HAP-1 (cell line): ENCODE measurements around the gene PPP2R3B.
"Not testable (repeated sequence)": the region's sequence is repeated elsewhere in the genome, so short reads cannot be mapped to it uniquely, and the experiment has no call there.

ENCODE experiments used
- DNase-seq, 2 experiments: peaks; one replicate each; pipeline ENCODE4 v3.0.0-alpha.2; 2016 to 2020; ENCODE audit warnings: low spot score in 2 of 2
- H3K27me3 ChIP-seq: fragments of 250-450 bp; sonication (Bioruptor Pico); 2 replicates; pipeline ENCODE4 v1.5.1; 2020; ENCODE audit warnings: low read depth, mild to moderate bottlenecking, moderate library complexity
- H3K36me3 ChIP-seq: fragments of 250-450 bp; sonication (Bioruptor Pico); replicated peaks from 2 replicates; pipeline ENCODE4 v1.5.1; 2020; ENCODE audit warnings: mild to moderate bottlenecking
- H3K4me1 ChIP-seq: fragments of 250-450 bp; sonication (Bioruptor Pico); 2 replicates; pipeline ENCODE4 v1.5.1; 2020; ENCODE audit warnings: mild to moderate bottlenecking
- H3K4me3 ChIP-seq: fragments of 250-450 bp; sonication (Bioruptor Pico); 2 replicates; pipeline ENCODE4 v1.5.1; 2020; ENCODE audit warnings: mild to moderate bottlenecking, moderate library complexity
- H3K9me3 ChIP-seq: fragments of 250-450 bp; sonication (Bioruptor Pico); 2 replicates; pipeline ENCODE4 v1.5.1; 2020; ENCODE audit warnings: mild to moderate bottlenecking, moderate library complexity
- in situ Hi-C: fragments of 300-500 bp; cut with MboI; formaldehyde crosslinking; loops from 3 replicates; pipeline ENCODE4 v1.14.3; 2020; ENCODE audit warnings: low sequenced_read_pairs, inconsistent platforms, mixed read lengths

PPP2R3B gene

GRCh38 chrX:386768-387575, at the start of gene PPP2R3B:
PPP2R3B (minus strand) TSS chrX:386907; CDS start chrX:386691, 216 bp downstream.
- in situ Hi-C loops = no loop called here
- peaks cover 5% of the 10 kb centered on the region for H3K4me1 ChIP-seq
- peak; percentile 96 to 98 for DNase-seq
- no peaks in the 10 kb centered on the region; the same call in 1 of the 2 replicates for H3K36me3 ChIP-seq
- H3K9me3 ChIP-seq = no peaks in the 10 kb centered on the region
- H3K27me3 ChIP-seq = no peaks in the 10 kb centered on the region
- H3K4me3 ChIP-seq = peak within 1 kb of the TSS; percentile 100

DNA sequence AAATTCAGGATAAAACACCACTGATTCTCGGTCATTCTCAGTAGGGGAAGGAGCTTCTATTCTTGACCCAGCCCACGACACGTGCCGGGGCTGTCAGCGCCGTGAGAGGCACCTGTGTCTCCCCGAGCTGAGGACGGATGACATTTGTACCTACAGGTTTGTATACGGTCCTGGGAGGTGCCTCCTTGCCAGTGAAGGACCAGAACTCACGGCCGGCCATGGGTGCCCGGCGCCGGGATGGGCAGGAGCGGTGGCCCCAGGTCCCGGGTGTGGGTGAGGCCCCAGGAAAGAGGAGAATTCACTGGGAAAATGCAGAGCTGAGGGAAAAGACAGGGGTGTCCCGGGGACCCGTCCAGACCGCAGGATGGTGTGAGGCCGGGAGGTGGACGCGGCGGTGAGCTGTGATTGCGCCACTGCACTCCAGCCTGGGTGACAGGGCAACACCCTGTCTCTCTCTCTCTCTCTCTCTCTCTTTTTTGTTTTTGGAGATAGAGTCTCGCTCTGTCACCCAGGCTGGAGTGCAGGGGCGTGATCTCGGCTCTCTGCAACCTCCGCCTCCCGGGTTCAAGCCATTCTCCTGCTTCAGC, 48.9 kb upstream of the PPP2R3B start:
- in situ Hi-C loops = no loop called here
- Histone ChIP-seq H3K27me3 (no peaks in the 10 kb centered on the region), H3K4me1 (no peaks in the 10 kb centered on the region), H3K36me3 (no peaks in the 10 kb centered on the region), H3K4me3 (no peak overlapping the region), H3K9me3 (no peaks in the 10 kb centered on the region)
- DNase-seq = no peak

DNA sequence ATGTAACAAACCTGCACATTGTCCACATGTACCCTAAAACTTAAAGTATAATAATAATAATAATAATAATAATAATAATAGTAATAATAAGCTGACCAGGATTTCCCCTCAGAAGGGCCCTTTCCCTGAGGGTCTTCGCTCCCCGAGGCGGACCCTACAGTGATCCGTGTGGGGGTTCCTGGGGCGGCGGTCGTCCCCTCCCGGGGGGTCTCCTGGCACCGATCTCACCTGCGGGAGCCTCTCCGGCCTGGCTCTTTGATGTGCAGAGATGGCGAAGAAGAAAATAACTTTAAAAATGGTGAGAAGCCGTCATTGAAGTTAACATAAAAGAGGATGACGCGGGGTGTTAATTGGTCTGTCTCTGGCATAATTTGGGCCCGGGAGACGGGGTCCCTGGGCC, 48.2 kb upstream of the PPP2R3B start:
- in situ Hi-C loops = no loop called here

DNA sequence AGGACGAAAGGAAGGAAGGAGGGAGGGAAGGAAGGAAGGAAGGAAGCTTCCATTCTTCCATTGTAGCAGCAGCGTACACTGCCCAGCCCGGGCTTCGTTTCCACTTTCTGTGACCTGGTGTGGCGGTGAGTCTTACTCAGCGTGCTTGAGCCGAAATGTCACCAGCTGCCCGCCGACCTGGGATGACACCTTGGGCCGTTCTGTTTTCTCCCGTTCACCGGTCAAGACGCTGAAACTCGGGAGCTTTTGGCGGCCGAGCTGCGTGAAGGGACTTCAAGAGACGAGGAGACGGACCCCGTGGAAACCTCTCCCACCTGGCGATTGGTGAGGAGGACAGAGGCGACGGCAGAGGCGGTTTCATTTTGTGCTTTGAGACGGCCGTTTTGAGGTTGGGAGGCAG, 47.1 kb upstream of the PPP2R3B start:
- Histone ChIP-seq H3K36me3 (no peaks in the 10 kb centered on the region), H3K4me1 (no peaks in the 10 kb centered on the region), H3K4me3 (no peak overlapping the region), H3K27me3 (no peaks in the 10 kb centered on the region; the same call in 1 of the 2 replicates), H3K9me3 (no peaks in the 10 kb centered on the region)
- in situ Hi-C loops = no loop called here
- no peak for DNase-seq

More for the DNA sequence above, 48.2 kb upstream of the PPP2R3B start:
- no peak for DNase-seq
- H3K27me3 ChIP-seq = no peaks in the 10 kb centered on the region
- no peaks in the 10 kb centered on the region for H3K36me3 ChIP-seq
- no peak overlapping the region for H3K4me3 ChIP-seq
- H3K4me1 ChIP-seq = no peaks in the 10 kb centered on the region
- H3K9me3 ChIP-seq = no peaks in the 10 kb centered on the region

GRCh38 chrX:432666-433065, 46.0 kb upstream of the PPP2R3B start:
- H3K36me3 ChIP-seq, H3K4me3 ChIP-seq, in situ Hi-C loops, H3K27me3 ChIP-seq, H3K9me3 ChIP-seq, H3K4me1 ChIP-seq, DNase-seq: not testable (repeated sequence)

- Histone ChIP-seq H3K36me3 (no peaks in the 10 kb centered on the region), H3K27me3 (no peaks in the 10 kb centered on the region; the same call in 1 of the 2 replicates), H3K4me3 (no peak overlapping the region), H3K9me3 (no peaks in the 10 kb centered on the region), H3K4me1 (no peaks in the 10 kb centered on the region)
- no peak for DNase-seq
- in situ Hi-C loops = no loop called here
Observed at GRCh38 chrX:431492-432111, 44.9 kb upstream of the PPP2R3B start.

GRCh38 chrX:431056-431455, 44.3 kb upstream of the PPP2R3B start:
- H3K9me3 ChIP-seq = no peaks in the 10 kb centered on the region
- H3K27me3 ChIP-seq = no peaks in the 10 kb centered on the region; the same call in 1 of the 2 replicates

GRCh38 chrX:429266-429825, 42.6 kb upstream of the PPP2R3B start:
- Histone ChIP-seq H3K36me3 (no peaks in the 10 kb centered on the region), H3K4me1 (no peaks in the 10 kb centered on the region), H3K27me3 (no peaks in the 10 kb centered on the region; the same call in 1 of the 2 replicates), H3K9me3 (no peaks in the 10 kb centered on the region), H3K4me3 (no peak overlapping the region)
- in situ Hi-C loops = no loop called here
- DNase-seq = no peak

More at GRCh38 chrX:431056-431455, 44.3 kb upstream of the PPP2R3B start:
- no peak for DNase-seq
- in situ Hi-C loops = no loop called here
- H3K4me1 ChIP-seq = no peaks in the 10 kb centered on the region
- H3K36me3 ChIP-seq = no peaks in the 10 kb centered on the region
- no peak overlapping the region for H3K4me3 ChIP-seq

DNA sequence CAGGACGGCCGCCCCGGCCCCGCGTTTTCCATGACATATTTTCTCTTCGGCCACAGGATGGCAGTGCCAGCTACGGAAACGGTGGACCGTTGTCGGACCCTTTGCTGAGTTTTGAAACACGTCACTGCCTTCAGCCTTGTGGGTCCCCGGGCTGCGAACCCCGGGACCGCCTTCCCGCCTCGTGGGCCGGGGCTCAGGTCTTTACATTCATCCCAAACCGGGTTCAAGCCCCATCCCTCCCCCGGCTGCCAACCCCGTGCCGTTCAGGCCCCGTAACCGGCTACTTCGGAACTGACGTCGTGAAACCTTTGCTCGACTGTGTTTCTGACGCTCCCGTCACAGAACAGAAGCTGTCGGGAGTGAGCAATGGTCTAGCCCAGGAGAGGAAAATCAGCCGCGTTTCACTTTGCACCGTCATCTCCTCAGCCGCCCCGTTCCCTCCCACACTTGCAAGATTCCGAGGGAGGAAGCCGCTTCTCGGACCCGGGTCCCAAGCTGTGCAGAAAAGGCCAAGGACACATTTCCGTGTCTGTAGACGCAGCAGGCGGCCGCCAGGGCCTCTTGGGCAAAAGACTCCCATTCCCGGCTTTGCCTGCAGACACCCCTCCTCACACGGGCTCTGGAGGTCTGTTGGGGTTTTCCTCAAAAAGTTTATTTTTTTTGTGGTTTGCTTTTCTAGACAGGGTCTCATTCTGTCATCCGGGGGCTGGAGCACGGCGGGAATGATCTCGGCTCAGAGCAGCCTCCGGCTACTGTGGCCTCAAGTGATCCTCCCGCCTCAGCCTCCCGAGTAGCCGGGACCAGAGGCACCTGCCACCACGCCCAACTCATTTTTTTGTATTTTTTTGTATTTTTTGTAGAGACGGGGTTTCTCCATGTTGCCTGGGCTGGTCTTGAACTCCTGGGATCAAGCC, 41.4 kb upstream of the PPP2R3B start:
- Histone ChIP-seq H3K4me3 (no peak overlapping the region), H3K4me1 (no peaks in the 10 kb centered on the region), H3K36me3 (no peaks in the 10 kb centered on the region), H3K27me3 (no peaks in the 10 kb centered on the region; the same call in 1 of the 2 replicates), H3K9me3 (no peaks in the 10 kb centered on the region)
- peak in 1 of 2 experiments; percentile 51 for DNase-seq
- in situ Hi-C loops = no loop called here

DNA sequence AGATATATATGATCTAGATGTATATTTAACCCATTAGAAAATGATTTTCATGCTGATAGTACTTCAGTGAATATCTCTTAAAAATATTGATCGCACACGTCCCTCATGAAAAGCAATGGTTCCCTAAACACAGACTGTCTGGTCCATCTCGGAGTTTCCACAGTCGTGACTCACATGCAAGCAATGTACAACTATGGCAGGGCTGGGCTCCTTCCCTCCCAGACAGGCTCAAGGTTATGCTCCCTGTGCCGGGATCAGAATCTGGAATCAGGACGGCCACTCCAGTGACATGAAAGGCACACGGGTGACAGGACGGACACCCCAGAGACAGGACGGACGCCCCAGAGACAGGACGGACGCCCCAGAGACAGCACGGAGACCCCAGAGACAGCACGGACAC, 40.2 kb upstream of the PPP2R3B start:
- Histone ChIP-seq H3K27me3 (no peaks in the 10 kb centered on the region; the same call in 1 of the 2 replicates), H3K36me3 (no peaks in the 10 kb centered on the region), H3K4me3 (no peak overlapping the region), H3K9me3 (no peaks in the 10 kb centered on the region), H3K4me1 (no peaks in the 10 kb centered on the region)
- in situ Hi-C loops = no loop called here
- DNase-seq = no peak

GRCh38 chrX:425056-425455, 38.3 kb upstream of the PPP2R3B start:
- in situ Hi-C loops = no loop called here
- DNase-seq = no peak

DNA sequence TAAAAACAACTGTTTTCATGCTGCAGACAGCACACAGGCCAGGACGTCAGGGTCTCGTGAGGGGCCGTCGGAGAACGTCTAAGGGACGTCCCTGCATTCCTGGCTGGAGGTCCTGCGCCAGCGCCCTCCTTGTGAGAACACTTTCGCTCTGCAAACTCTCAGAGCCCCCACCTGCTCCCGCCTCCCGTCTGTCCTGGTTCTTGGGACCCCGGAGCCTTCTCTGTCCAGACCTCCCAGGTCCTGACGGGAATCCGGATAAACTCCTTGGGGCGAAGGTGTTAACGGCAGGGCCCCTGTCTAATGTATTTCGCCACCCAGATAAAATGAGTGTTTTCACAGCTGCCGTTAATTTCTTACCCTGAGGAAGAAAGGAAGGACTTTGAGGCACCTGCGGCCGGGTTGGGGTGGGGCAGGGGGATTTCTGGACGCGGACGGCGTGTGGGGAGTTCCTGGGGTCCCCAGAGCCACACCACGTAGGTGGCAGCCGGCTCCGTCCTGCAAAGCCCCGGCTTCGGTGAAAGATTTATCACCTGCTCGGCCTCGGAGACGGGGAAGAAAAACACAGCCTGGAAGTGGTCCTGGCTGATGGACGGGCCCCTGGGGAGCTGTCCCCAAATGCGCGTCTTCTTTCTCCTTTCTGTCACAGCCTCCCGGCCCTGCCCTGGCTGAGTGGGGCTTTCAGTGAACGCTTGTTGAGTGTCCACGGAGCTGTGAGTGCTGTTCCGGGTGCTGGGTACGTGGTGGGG, 35.1 kb upstream of the PPP2R3B start:
- H3K27me3 ChIP-seq = no peaks in the 10 kb centered on the region
- DNase-seq = no peak
- no peaks in the 10 kb centered on the region for H3K4me1 ChIP-seq
- no peaks in the 10 kb centered on the region for H3K36me3 ChIP-seq
- in situ Hi-C loops = no loop called here
- no peak overlapping the region for H3K4me3 ChIP-seq
- no peaks in the 10 kb centered on the region for H3K9me3 ChIP-seq

More at GRCh38 chrX:425056-425455, 38.3 kb upstream of the PPP2R3B start:
- Histone ChIP-seq H3K27me3 (no peaks in the 10 kb centered on the region; the same call in 1 of the 2 replicates), H3K4me3 (no peak overlapping the region), H3K4me1 (no peaks in the 10 kb centered on the region), H3K36me3 (no peaks in the 10 kb centered on the region), H3K9me3 (no peaks in the 10 kb centered on the region)
